SU-DHL-6 (cell line): ENCODE data around the gene FKBP15.
"Not testable (repeated sequence)": the region's sequence is repeated elsewhere in the genome, so short reads cannot be mapped to it uniquely, and the experiment has no call there.

Experiments used
- CTCF ChIP-seq: fragments of 200-600 bp; sonication (generic); IDR thresholded peaks from one replicate; pipeline ENCODE4 v1.5.1; 2017; ENCODE audit warnings: antibody characterized with exemption, mild to moderate bottlenecking, low read length, moderate library complexity; ENCODE audit not compliant: insufficient read depth, poor library complexity, severe bottlenecking
- EZH2phosphoT487 ChIP-seq: fragments of 200-600 bp; sonication (generic), shearing (Covaris generic); conservative IDR thresholded peaks from 2 replicates; pipeline ENCODE4 v1.6.1; 2018; ENCODE audit warnings: mild to moderate bottlenecking, antibody characterized with exemption, low read length, moderate library complexity, mixed read lengths

GRCh38 chr9:113118829-113119228 lies 102.2 kb downstream of the FKBP15 start:
- TF ChIP-seq CTCF, EZH2phosphoT487: not testable (repeated sequence)
